NOMO-1 treated with dmso at 0.1 percent for 144 hours (cell line): Measurements from ENCODE around the gene KCNG2.

ENCODE experiments used
- DNase-seq: peaks from one replicate; lab custom pipeline; 2025; ENCODE audit not compliant: unreplicated experiment; lab: John Stamatoyannopoulos, UW

The KCNG2 gene

DNA sequence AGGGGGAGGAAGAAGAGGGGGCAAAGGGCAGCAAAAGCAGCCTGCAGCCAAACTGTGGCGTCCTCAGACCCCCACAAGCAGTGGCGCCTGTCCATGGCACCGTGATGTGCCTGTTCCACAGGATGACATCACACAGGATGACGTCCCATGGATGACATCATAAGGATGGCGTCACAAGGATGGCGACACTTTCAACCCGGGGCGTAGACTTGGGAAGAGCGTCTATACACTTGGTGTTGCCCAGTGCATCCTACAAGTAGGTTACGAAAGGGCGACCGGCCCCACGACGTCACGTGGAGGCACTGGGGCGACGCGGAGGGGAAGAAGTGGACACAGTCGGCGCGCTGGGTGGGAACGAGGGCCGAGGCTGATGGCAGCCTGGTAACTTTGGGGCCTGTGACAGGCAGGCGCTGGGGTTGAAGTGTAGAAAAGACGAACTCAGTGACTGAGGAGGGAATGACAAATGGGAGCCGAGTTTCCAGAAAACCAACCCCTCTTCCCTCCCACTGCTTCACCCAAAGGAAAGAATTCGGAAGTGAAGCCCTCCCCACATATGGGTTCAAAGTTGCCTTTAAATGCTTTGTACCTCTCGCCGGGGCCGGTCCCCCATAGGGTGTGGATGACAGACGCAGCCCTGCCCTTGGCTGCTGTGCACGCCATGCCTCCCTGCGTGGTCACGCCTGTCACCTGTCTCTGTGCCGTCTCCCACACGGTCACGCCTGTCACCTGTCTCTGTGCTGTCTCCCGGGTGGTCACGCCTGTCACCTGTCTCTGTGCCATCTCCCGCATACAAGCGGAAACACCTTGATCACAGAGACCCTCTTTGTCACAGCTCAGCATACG lies 13.4 kb upstream of the KCNG2 start:
- no peak for DNase-seq

DNA sequence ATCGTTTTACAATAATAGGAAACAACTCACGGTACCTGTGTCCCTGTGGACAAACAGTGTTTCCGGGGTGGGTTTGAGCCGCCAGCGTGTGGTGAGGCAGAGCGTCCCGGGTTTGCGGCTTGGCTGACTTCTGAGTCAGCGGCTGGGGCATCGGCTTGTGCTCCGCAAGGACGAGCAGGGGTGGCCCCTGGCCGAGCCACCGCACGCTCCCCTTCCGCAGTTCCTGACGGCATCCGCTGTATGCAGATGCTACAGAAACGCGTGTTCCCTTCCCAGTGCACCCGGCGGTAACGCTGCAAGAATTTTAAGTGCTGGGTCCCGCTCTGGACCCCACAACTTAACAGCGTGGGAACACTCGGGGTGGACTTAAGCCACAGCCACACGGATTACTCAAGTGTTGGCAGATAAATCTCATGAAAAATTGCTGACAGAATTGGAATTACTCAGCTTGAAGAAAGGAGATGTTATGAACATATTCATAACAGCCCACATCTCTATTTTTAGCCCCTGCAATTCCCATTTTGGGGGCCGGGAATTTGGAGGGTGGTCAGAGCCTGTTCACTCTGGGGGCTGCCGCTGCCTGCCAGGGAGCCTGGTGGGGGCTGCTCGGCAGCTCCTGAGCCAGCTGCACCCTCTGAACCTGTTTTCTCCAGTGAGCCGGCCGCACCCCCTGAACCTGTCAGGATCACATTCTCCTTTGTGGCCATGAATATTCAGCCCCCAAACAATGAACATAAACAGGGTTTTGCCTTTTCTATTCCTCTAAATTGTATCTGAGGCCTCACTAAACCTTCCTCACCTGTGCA lies 12.6 kb upstream of the KCNG2 start:
- DNase-seq: no peak

DNA sequence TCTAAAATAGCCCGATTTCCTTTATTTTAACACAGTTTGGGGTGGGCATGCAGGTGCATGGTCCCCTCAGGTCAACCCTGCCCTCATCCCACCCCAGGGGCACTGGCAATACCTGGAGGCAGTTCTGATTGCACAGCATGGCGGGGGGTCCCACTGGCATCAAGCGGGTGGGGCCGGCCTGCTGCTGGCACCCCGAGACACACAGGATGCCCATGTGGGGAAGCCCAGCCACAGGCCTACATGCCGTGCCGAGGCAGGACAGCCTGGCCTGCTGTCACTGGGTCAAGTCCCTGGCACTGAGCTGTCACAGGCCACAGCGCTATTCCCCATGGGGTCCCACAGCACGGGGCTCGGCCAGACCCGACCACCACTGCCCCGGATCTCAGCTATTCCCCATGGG lies 11.9 kb upstream of the KCNG2 start:
- DNase-seq: no peak

DNA sequence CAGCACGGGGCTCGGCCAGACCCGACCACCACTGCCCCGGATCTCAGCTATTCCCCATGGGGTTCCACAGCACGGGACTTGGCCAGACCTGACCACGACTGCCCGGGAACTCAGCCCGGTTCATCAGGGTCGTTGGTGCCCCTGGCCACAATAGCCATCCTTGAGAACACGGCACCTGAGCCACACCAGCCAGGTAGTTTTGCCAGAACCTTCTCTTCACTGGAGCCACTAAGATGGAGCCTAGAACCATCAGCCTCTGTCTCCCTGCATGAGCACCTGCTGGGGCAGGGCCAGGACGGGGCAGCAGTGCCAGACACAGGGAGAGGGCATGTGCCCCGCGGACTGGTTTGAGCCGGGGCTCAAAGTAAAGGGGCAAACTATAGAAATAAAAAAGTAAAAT lies 11.4 kb upstream of the KCNG2 start:
- no peak for DNase-seq

DNA sequence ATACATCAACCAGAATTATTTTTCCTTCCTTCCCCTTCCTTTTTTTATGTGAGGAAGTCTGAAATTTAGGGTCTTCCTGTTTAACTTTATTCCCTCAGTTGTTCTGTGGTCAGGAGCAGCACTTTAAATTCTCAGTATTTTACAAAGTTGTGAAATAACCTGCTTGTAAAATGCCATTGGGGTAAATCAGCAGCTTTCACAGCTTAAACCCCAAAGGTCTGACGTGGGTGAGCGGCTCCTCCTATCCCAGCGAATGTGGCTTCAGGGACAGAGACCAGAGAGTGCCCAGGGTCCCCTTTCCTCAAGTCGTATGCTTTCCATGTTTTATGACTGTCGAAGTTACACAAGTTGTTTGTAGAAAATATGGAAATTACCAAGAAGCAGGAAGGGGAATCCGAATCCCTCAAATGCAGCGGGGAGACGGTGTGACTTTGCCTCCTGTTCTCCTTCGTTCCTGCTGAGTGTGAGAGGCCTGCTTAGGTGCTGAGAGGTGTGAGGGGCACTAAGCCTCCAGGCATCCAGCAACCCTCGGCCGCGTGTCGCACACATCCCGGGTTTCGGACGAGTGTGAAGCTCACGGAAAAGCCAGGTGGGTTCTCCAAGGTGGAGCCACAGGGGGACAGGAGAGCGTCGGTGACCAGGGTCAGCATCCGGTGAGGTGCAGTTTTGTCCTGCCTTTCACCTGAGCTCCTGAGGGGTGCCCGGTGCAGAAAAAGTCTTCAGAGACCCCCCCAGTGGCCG lies 10.8 kb upstream of the KCNG2 start:
- DNase-seq: peak; percentile 22

DNA sequence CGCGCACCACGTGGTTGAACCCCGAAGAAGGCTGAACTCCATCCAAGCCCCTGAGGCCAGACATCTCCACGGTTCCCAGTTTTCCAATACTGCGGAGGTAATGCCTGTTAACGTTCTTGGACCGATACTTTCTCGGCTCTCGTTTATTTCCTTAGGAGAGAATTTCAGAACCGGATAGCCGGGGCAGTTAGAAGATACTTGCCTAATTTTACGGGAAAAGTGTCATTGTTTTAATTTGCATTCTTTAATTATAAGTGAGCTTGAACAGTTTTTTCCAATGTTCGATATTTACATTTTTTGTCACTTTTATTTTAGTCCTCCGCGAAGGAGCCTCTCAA lies 10.2 kb upstream of the KCNG2 start:
- DNase-seq: no peak

DNA sequence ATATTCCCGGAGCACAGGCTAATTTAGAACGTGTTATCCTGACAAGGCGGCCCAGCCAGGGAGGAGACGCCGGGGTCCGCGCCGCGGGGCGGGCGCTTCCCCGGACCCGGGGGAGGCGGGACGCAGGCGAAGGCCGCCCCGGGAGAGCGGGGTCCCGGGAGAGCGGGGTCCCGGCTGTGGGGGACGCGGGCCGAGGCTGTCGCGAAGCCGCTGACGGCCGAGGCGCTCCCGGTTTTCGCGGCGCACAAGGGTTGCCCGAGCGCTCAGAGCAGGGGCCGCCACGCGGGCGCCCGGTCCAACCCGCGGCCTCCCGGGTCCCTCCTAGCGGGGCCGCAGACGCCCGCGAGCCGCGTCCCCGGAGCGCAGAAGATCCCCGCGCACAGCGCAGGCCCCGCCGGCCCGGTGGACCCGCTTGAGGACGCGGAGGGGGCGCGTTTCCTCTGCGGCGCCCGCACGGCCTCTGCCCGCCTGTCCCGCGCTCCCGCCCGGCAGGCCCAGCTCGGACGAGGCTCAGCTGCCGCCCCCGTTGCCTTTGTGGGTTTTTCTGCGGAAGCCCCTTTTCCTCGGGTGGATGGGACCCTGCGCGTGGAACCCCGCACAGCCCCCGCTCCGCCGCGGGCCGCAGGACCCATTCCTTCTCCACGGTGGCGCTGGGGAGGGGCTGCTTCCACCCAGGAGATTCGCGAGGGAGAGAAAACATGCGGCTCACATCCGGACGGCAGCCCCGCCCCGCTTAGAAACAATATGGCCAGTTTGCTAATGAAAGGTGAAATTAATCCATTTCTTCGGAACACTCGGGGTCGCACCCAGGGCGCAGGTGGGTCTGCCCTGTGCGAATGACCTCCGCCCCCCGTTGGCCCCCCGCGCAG lies 9.6 kb upstream of the KCNG2 start:
- DNase-seq: no peak

DNA sequence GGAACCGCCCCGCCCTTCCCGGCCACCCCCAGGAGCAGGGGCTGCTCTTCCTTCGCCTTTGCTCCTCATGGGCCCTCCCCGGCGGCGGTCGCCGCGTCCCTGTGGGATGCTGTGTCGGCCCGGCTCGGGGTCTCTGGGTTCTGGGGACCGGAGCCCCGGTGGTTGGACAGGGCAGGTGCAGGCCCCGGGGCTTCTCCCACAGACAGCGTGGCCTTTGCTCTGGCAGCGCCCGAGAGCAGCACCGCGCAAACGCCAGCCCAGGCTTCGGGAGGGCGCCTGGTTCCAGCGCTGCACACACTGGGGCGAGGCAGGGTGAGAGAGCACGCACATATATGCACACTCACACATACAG lies 9.0 kb upstream of the KCNG2 start:
- DNase-seq: no peak

DNA sequence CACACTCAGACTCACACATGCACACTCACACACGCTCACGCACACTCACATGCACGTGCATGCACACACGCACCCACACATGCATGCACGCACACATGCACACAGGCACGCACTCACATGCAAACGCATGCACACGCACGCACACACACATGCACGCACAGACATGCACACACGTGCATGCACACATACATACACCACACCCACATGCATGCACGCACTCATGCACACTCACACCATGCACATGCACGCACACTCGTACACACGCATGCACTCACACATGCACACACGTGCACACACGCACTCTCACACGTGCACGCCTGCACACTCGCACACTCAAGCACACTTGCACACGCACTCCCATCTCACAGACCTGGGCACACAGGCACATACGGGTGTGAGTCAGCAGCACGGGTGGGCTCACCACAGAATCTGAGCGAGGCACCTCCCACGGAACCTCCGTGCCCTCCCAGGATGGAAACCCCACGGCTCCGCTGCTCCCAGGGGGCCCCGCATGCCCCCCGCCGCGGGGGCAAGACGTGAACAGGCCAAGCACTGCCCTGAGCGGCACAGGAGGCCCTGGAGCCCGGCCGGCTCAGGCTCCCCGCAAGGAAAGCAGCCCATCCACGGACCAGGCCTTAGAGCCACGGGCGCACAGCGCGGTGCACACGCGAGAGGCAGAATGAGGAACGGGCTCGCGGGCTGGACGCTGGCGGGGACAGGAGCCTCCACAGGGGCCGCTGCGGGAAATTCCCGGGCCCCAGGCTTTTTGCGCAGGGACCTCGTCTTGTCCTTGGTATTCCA lies 8.4 kb upstream of the KCNG2 start:
- DNase-seq: no peak

DNA sequence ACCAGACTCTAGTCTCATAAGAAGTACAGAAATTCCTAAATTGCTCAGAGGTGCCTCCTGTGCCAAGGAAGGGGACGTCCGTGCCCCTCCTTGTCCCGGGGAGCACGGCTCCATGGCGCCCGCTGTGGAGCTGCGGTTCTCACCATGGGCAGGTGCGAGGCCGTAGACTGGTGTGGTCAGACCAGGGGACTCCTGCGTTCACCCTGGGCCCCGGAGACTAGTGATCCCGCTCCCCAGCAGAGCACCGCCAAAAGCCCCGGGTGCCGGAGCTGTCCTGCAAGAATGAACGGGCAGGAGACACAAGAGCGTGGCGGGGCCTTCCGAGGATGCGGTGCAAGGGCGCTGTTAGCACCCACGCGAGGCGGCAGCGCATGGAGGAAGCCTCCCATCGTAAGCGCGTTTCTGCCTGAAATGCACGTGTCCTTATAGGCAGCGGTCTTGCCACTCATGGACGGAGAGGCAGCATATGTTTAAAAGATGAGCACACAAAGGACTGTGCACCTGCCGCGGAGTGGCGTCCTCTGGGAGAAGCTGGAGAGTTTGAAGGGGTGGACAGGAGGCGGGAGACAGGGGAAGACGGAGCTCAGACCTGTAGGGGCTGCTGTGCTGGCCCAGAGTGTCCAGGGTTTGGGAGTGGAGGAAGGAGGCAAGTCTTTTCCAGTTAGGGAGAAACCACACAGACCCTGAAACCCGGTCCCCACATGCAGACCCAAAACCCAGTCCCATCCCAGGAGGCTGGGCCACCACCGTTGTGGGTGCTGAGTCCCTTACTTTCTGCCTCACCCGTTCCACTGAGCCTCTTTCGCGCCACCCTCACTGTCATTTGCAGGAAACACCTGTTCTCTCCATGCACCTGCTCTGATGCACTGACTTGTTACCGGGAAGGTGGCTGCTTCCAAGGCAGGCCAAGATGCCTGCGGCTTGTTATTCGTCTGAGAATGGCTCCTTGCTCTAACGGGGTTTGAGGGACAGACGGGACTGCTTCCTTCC lies 7.5 kb upstream of the KCNG2 start:
- DNase-seq: no peak

DNA sequence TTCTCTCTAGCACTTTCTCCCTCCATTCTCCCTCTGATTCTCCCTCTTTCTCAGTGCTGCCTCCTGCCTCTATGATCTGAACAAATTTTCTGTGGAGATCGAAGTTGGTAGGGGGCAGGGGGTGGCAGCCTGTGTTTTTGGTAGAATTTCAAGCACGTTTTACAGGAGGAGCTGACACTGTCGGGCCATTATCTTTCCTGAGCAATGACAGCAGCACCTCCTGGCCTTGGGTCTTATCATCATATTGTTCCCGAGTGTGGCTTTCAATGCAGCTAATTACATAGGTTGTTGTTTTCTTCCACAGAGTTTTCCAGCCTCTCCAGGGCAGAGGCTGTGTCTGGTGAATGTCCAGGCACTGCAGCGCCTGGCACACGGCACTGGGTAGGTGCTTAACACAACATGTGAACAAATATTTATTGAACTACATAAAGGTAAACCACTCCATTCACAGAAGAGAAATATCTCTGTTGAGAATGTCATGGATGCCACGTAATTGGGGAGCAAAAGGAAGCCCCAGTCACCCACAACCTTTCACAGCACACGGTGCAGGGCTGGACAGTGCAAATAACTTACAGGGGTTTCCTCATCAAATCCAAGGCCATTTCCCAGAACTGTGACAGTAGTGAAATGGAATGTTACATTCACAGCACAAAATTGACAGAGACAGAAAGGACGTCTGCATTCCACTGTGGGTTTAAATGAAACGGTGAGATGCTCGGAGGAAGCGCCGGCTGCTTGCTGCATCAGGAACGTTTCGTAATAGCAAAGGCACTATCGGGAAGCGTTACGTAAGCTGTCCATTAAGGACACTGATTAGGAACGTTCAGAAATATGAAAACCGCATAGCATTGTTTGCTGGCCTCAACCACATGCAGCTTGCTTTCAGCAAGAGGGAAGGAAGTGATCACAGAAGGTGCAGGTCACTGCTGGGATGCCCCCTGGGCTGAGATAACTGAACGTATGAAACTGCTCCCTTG lies 6.5 kb upstream of the KCNG2 start:
- peak; percentile 95 for DNase-seq

DNA sequence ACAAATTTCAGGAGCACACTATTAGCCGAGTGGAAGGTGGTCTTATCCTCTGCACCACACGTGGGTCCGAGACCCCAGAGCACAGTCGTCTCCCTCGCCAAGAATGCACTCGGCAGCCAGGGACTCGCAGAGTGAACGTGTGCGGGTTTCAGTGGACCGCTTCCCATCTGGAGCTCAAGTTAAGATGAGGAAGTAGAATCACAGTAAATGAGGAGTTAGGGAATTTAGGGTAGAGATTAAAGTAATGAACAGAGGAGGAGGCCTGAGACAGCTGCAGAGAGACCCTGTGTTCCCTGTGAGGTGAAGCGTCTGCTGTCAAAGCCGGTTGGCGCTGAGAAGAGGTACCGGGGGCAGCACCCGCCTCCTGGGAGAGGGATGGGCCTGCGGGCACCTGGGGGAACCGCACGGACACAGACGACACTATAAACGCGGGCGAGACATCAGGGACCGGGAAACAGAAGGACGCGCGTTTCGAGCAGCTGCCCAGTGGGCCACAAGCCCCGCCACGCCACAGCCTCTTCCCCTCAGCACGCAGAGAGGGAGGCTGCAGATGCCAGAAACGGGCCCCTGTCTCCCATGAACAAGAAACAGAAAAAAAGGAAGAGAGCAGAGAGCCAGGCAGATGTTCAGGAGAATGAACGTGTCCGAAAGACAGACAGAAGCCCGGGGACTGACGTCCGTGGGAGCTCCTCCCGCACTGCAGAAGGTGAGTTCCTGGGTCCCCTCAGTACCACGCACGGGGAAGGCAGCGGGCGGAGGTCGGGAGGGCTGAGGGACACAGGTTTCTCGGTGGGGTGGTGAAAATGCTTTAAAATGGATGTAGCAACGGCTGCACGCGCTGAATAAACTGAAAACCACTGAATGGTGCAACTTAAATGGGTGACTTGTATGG lies 5.4 kb upstream of the KCNG2 start:
- DNase-seq: peak; percentile 58

DNA sequence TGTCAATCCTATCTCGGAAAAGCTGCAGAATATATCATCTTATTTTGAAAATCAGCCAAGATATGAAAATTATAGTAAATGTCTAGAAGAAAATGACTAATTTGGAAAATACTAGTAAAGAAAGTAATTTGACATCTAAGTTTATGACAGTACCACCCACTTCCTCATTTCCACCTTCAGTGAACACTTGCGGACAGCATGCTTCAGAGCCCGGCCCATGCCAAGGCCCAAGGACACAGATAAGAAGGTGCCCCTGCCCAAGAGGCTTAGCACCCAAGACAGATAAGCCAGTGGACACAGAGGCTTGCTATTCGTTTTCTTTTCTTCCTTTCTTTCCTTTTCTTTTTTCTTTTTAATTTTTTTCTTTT lies 4.8 kb upstream of the KCNG2 start:
- DNase-seq: peak; percentile 58

DNA sequence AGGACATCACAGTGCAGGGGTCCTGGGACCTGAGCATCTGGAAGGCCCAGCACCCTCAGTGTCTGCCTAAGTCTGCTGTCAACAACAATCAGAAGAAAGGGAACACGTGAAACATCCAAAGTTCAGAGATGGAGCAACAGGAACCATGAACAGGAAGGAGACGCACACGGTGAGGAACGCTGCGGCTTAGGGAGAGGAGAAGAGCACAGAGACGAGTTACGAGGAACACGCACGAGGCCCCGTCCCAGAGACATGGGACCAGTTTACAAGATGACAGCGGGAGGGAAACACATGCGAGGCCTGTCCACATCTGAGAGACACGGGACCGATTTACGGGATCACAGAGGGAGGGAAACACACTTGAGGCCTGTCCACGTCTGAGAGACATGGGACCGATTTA lies 2.9 kb upstream of the KCNG2 start:
- DNase-seq: no peak

DNA sequence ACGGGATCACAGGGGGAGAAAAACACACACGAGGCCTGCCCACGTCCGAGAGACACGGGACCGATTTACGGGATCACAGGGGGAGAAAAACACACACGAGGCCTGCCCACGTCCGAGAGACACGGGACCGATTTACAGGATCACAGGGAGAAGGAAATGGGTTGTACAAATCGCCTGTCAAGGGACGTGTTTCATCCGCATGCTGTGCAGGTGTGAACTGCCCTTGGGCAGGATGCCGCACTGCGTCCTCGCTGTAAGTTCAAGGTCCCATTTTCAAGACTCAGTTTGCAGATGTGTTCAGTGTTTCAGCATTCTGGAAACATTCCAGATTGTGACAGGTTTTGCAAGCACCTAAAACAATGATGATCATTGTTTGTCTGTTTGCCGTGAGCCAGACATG lies 2.3 kb upstream of the KCNG2 start:
- no peak for DNase-seq

DNA sequence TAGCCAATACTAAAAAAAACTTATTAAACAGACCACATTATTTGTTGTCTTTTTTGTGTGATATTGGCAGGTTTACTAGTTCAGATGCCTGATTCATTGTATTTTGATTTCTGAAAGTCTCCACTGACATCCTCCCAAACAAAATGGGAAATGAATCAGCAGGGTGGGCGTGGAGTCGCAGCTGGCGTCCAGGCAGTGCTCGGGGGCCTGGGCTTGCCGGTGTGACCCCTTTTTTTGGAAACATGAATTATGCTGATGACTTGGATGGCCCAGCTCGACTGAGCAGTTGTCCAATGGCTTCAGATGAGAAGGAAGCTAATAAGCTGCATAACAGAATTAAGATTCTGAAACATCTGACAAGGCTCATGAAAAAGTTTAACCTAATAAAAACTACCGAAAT lies 1.7 kb upstream of the KCNG2 start:
- no peak for DNase-seq
